Tibial nerve (tissue), 4 donors: ENCODE measurements around the gene PTPRE.

Experiments
- CTCF ChIP-seq, 5 experiments: fragments of 200-600 bp in 3 of 5; fragments of 450-650 bp in 2 of 5; sonication (generic) in 3 of 5; IDR thresholded peaks; one replicate each; pipeline ENCODE4 v1.5.1; 2016 to 2019; ENCODE audit warnings: antibody characterized with exemption in 5 of 5, mild to moderate bottlenecking in 3 of 5, moderate library complexity in 2 of 5
- EP300 ChIP-seq, 2 donors: sonication (generic); formaldehyde crosslinking; IDR thresholded peaks; one replicate each; pipeline ENCODE4 v1.6.1; 2017; ENCODE audit warnings: antibody characterized with exemption in 2 of 2, mild to moderate bottlenecking in 1 of 2
- POLR2A ChIP-seq, 2 donors: fragments of 450-650 bp; IDR thresholded peaks; one replicate each; pipeline ENCODE4 v1.6.1; 2017; ENCODE audit warnings: antibody characterized with exemption in 2 of 2, mild to moderate bottlenecking in 2 of 2, moderate library complexity in 2 of 2

GRCh38 chr10:128053356-128053755 lies 146.5 kb downstream of the PTPRE start:
- TF ChIP-seq CTCF (IDR thresholded peaks at IDR 0.05) (no peak), POLR2A (IDR thresholded peaks at IDR 0.05) (no peak), EP300 (IDR thresholded peaks at IDR 0.05) (no peak)
